GM19463 (cell line): ENCODE results near the gene FNBP1L.
"Not testable (repeated sequence)": the region's sequence is repeated elsewhere in the genome, so short reads cannot be mapped to it uniquely, and the experiment has no call there.

ENCODE experiments used
- ATAC-seq: cut with Tn5 transposase; IDR thresholded peaks from one replicate; pipeline ENCODE4 v1.9.1; 2021; ENCODE audit warnings: mild to moderate bottlenecking, moderate library complexity; ENCODE audit not compliant: unreplicated experiment

FNBP1L gene

GRCh38 chr1:93528412-93528811, 80.5 kb downstream of the FNBP1L start:
- no peak for ATAC-seq

DNA sequence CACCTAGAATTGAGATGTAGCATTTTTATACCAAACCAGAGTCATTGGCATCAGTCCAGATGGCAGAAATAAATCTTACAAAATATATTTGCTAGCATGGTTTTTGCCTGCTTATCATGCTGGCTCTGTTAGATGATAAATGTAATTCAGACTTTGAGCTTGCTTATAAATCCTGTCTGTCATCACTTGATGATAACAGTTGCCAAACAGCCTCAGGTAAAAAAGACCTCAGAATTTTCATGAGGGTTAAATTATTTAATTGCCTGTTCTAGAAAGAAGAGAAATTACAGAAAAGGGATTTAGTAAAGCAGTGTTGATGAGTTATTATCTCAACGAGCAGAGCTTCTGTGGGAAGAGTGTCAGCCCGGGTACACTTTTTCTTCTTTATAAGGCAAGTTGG, 83.3 kb downstream of the FNBP1L start:
- ATAC-seq = no peak

GRCh38 chr1:93532780-93533378, 85.0 kb downstream of the FNBP1L start:
- ATAC-seq = no peak

- ATAC-seq = no peak
These were observed 85.8 kb downstream of the FNBP1L start for GRCh38 chr1:93533677-93534076.

GRCh38 chr1:93537396-93537795, 89.5 kb downstream of the FNBP1L start:
- ATAC-seq = no peak

- ATAC-seq = no peak
These were observed 90.0 kb downstream of the FNBP1L start for GRCh38 chr1:93537924-93538323.

GRCh38 chr1:93541045-93541444, 93.1 kb downstream of the FNBP1L start:
- no peak for ATAC-seq

DNA sequence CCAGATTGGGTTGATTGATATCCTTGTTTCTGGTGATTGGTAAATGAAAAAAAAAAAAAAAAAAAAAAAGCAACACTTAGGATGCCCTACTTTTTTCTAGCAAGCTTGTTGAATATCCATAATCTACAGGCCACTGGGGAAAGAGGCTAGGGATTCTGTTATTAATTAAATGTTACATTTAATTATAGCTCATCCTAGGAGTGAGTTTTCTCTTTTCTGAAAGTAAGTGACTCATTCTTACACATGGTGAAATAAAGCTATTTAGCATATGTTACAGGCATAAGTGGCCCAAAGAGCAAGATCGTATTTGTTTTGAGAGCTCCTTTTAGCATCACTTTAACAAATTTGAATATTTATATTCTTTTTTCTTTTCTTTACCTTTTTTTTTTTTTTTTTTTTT, 94.5 kb downstream of the FNBP1L start:
- ATAC-seq = no peak

- no peak for ATAC-seq
These were observed 98.4 kb downstream of the FNBP1L start for GRCh38 chr1:93546162-93546863.

DNA sequence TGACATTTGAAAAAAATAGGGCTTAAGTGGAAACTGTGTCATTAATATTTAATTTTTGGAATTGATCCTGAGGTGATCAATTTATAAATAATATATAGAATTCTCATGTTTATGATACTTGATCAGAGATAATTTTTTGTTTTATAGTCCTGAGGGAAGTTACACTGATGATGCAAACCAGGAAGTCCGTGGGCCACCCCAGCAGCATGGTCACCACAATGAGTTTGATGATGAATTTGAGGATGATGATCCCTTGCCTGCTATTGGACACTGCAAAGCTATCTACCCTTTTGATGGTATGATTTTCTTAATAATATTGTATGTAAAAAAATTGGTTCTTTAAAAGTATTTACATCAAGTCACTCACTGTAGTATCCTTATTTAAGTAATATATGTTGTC, 101.2 kb downstream of the FNBP1L start:
- ATAC-seq = no peak

DNA sequence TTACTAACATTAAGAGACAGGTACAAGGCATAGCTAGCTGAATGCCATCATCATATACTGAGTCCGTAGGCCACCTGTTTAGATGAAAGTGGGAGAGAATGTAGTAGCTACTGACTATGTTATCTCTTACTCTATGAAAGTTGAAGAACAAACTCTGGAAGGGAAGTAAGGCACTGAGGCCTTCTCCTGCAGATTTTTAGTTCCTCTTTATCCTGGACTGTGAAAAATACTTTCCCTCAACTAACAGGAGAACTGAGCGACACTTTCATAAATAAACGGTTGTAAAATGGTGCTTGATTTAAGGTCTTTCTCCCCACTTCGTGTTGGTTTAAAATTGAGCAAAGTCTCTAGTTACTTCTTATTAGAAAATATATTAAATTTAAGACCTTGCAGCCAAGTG, 101.9 kb downstream of the FNBP1L start:
- no peak for ATAC-seq

DNA sequence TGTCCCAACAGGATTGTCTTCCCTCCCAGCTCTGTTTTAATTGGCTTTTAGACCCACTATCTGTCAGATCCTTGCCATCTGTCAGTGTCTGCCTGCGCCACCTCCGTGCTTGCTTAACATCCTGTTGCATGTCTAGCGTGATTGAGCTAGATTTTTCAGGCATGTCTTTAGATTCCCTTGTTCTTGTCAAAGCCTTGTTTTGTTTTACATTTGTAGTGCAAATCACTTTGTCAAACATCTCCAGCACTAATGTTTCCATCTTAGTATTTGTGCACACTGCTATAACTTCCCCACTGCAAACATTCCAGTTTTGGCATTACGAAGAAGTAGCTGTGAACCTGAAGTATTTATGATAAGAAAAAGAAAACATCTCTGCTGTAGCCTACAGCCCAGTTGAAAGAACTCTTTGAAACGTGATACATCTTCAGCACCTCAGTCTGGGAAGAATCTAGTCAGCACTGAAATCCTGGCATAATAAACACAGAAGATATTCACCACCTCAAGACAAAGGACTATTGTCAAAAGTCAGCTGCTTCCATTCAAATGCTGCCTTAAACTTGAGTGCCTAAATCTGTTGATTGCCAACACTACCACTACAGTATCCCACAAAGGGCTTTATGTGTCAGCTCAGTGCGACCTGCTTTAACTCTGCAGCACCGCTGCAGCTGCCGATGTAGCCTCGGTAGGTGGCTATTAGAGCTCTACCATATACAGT, 105.0 kb downstream of the FNBP1L start:
- no peak for ATAC-seq

DNA sequence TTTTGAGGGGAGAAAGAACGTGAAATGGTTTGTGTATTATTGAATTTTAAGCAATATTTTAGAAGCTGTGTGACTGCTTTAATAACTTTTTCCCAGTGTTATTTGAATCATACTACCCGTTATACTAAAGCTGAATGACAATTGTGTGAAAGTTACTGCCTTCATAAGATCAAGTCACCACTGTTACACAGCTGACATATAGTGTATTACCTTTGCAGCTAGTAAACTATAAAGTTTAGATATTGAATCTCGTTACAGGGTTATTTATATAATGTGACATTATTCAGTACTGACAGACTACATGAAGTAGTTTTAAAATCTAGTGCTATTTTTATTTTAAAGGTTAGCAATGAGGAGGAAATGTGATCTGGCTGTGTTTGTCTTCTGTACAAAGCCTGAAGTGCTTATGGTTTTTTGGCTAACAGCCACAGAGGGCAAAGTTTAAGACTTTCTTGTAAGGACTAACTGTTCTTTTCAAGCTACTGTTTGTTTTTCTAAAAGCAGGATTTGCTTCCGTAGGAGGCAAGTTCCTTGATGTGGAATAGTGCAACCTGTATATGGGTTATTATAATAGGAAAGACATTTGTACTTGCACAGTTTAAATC, 106.1 kb downstream of the FNBP1L start:
- ATAC-seq = not testable (repeated sequence)

DNA sequence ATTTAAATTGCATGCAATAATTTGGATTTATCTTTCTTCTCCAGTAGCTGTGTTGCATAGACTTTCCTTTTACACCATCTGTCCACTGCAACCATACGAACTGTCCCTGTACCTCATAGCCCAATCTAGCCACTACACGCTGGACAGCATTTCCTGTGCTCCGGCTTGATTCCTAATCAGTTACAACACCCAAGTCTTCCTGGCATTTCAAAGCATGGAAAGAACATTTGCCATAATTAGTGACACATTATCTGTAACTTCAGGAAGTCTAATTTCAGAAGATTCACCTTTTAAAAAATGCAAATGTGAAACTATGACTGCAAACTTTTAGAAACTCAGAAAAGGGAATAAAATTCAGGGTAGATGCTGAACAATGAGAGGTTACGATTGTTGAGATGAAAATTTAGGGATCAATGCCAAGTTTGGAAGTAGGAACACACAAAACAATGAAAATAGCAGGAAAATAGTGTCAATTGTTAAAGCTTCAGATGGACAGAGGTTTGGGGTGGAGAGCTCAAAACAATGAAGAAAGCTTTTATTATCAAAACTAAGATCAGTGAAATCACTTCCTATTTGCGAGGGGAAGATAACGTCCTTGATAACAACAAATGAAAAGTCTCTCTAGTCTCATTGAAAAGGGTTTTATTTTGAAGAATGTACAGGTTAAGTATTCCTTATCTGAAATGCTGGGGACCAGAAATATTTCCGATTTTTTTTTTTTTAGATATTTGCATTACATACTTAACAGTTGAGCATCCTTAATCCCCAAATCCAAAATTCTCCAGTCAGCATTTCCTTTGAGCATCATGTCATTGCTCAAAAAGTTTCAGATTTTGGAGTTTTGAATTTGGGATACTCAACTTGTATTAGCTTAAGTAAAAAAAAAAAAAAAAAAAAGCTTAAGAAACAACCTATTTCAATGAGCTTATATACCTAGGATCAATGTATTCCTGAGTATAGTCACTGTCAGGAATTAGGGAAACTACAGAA, 107.3 kb downstream of the FNBP1L start:
- ATAC-seq = no peak

GRCh38 chr1:93556291-93556690, 108.4 kb downstream of the FNBP1L start:
- no peak for ATAC-seq

- no peak for ATAC-seq
These were observed 111.1 kb downstream of the FNBP1L start for GRCh38 chr1:93559045-93559444.

DNA sequence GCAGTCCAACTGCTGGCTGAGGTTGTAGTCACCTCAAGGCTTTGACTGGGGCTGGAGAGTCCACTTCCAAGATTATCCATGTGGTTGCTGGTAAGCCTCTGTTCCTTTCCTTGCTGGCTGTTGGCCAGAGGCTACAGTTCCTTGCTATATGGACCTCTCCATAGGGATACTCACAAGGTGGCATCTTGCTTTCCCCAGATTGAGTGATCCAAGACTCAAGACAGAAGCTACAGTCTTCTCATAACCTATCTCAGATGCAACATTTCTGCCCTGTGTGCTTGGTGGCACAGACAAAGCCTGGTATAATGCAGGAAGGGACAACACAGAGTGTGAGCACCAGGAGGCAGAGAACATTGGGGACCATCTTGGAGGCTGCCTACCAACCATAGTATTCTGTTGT, 111.8 kb downstream of the FNBP1L start:
- ATAC-seq = no peak

GRCh38 chr1:93565496-93566206, 117.7 kb downstream of the FNBP1L start:
- no peak for ATAC-seq

- no peak for ATAC-seq
These were observed 118.3 kb downstream of the FNBP1L start for GRCh38 chr1:93566227-93566626.
